Lower leg skin (tissue), 3 donors: ENCODE data around the gene LRATD1.

Experiments
- POLR2A ChIP-seq, 2 donors: fragments of 450-650 bp; IDR thresholded peaks; one replicate each; pipeline ENCODE4 v1.6.1; 2016 to 2017; ENCODE audit warnings: antibody characterized with exemption in 2 of 2, mild to moderate bottlenecking in 1 of 2, moderate library complexity in 1 of 2
- TF ChIP-seq, protein P1 (sequence below), 3 donors: fragments of 450-650 bp; IDR thresholded peaks; one replicate each; pipeline ENCODE4 v1.5.1; 2016; ENCODE audit warnings: antibody characterized with exemption in 3 of 3, mild to moderate bottlenecking in 3 of 3, moderate library complexity in 2 of 3

GRCh38 chr2:14638488-14638887 is 6.0 kb downstream of the LRATD1 start:
- TF ChIP-seq, protein P1, sequence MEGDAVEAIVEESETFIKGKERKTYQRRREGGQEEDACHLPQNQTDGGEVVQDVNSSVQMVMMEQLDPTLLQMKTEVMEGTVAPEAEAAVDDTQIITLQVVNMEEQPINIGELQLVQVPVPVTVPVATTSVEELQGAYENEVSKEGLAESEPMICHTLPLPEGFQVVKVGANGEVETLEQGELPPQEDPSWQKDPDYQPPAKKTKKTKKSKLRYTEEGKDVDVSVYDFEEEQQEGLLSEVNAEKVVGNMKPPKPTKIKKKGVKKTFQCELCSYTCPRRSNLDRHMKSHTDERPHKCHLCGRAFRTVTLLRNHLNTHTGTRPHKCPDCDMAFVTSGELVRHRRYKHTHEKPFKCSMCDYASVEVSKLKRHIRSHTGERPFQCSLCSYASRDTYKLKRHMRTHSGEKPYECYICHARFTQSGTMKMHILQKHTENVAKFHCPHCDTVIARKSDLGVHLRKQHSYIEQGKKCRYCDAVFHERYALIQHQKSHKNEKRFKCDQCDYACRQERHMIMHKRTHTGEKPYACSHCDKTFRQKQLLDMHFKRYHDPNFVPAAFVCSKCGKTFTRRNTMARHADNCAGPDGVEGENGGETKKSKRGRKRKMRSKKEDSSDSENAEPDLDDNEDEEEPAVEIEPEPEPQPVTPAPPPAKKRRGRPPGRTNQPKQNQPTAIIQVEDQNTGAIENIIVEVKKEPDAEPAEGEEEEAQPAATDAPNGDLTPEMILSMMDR (IDR thresholded peaks at IDR 0.05): no peak
- no peak for TF ChIP-seq POLR2A (IDR thresholded peaks at IDR 0.05)
